Keratinocyte (primary cell): Measurements from ENCODE around the gene KCNK16. TPM values are rescaled to one million over a fixed set of nuclear protein-coding genes. Genes with fewer than 3 reads are reported as not detected.
"Not testable (repeated sequence)": the region's sequence is repeated elsewhere in the genome, so short reads cannot be mapped to it uniquely, and the experiment has no call there.

Experiments used
- DNase-seq: peaks from one replicate; pipeline ENCODE4 v3.0.0-alpha.2; 2011; ENCODE audit warnings: low read depth, missing footprints, low spot score
- FAIRE-seq: peaks from 2 replicates; lab custom pipeline; 2011; peaks lifted over from hg19 to GRCh38; lab: Jason Lieb, UNC
- H2AFZ ChIP-seq: 2 replicates; pipeline ENCODE4 v1.6.0; 2012; ENCODE audit warnings: low read length, control low read depth, inconsistent platforms; ENCODE audit not compliant: control insufficient read depth
- H3K27ac ChIP-seq: 2 replicates; pipeline ENCODE4 v1.5.1; 2011; ENCODE audit warnings: low read length; ENCODE audit not compliant: control insufficient read depth, insufficient read depth
- H3K27me3 ChIP-seq: 3 replicates; pipeline ENCODE4 v1.6.0; 2011; ENCODE audit warnings: low read length; ENCODE audit not compliant: control insufficient read depth, insufficient read depth; ENCODE audit errors: extremely low read depth
- H3K36me3 ChIP-seq, 2 experiments: 2 replicates in 1 of 2; 3 replicates in 1 of 2; pipeline ENCODE4 v1.5.1; 2011; ENCODE audit warnings: low read length in 2 of 2, mild to moderate bottlenecking in 1 of 2; ENCODE audit not compliant: control insufficient read depth in 2 of 2, insufficient read depth in 2 of 2; ENCODE audit errors: extremely low read depth in 1 of 2
- H3K4me1 ChIP-seq: 3 replicates; pipeline ENCODE4 v1.5.1; 2011; ENCODE audit warnings: low read length; ENCODE audit not compliant: control insufficient read depth, insufficient read depth; ENCODE audit errors: extremely low read depth
- H3K4me2 ChIP-seq: 3 replicates; pipeline ENCODE4 v1.6.0; 2011; ENCODE audit warnings: low read depth, low read length; ENCODE audit not compliant: control insufficient read depth, insufficient read depth; ENCODE audit errors: extremely low read depth
- H3K4me3 ChIP-seq, 3 experiments: fragments of 200-600 bp in 1 of 3; sonication (generic) in 1 of 3; 2 replicates in 2 of 3; 3 replicates in 1 of 3; pipeline ENCODE4 v1.5.1; 2011 to 2016; ENCODE audit warnings: low read length in 3 of 3, mild to moderate bottlenecking in 3 of 3, control low read depth in 2 of 3, inconsistent platforms in 1 of 3, low read depth in 1 of 3, mixed read lengths in 1 of 3, mixed run types in 1 of 3, moderate library complexity in 1 of 3; ENCODE audit not compliant: control insufficient read depth in 2 of 3, insufficient read depth in 2 of 3; ENCODE audit errors: extremely low read depth in 1 of 3
- H3K79me2 ChIP-seq: 2 replicates; pipeline ENCODE4 v1.6.0; 2012; ENCODE audit warnings: low read length; ENCODE audit not compliant: control insufficient read depth, insufficient read depth
- H3K9ac ChIP-seq: 3 replicates; pipeline ENCODE4 v1.6.0; 2011; ENCODE audit warnings: low read length; ENCODE audit not compliant: control insufficient read depth, insufficient read depth; ENCODE audit errors: extremely low read depth
- H3K9me1 ChIP-seq: 3 replicates; pipeline ENCODE4 v1.6.0; 2011; ENCODE audit warnings: low read length; ENCODE audit not compliant: control insufficient read depth, insufficient read depth; ENCODE audit errors: extremely low read depth
- H3K9me3 ChIP-seq: 2 replicates; pipeline ENCODE4 v1.5.1; 2012; ENCODE audit warnings: low read depth, low read length; ENCODE audit not compliant: control insufficient read depth
- H4K20me1 ChIP-seq: 3 replicates; pipeline ENCODE4 v1.6.0; 2011; ENCODE audit warnings: low read length; ENCODE audit not compliant: control insufficient read depth, insufficient read depth; ENCODE audit errors: extremely low read depth
- CTCF ChIP-seq, 3 experiments: IDR thresholded peaks in 1 of 3; conservative IDR thresholded peaks in 1 of 3; optimal IDR thresholded peaks in 1 of 3; 2 replicates in 2 of 3; 3 replicates in 1 of 3; pipeline versions ENCODE3 to v1.5.1; 2011; ENCODE audit warnings: low read length in 3 of 3, mild to moderate bottlenecking in 3 of 3, moderate library complexity in 2 of 3, control low read depth in 1 of 3, inconsistent platforms in 1 of 3; ENCODE audit not compliant: insufficient read depth in 2 of 3; ENCODE audit errors: extremely low read depth in 1 of 3
- EZH2 ChIP-seq: IDR thresholded peaks from one replicate; pipeline ENCODE4 v1.6.1; 2012; ENCODE audit warnings: inconsistent platforms, mild to moderate bottlenecking, low read length, moderate library complexity
- dilution Hi-C: fragments of 300-500 bp; cut with MboI; formaldehyde crosslinking; loops from one replicate; pipeline ENCODE4 v1.7.0; 2020; ENCODE audit warnings: low sequenced_read_pairs; ENCODE audit not compliant: extremely low pct_ligation_motif_present
- polyA plus RNA-seq, 5 experiments: library from polyadenylated mRNA; depleted of rRNA in 3 of 5; stranded (reverse) in 3 of 5; stranded (forward) in 1 of 5; unstranded in 1 of 5; fragments of >200 nt; gene quantifications; 1 replicate in 1 of 5; 2 replicates in 3 of 5; 3 replicates in 1 of 5; pipeline versions ENCODE4 v1.2.1 to v1.2.3, GENCODE V29; 2011 to 2012; ENCODE audit warnings: missing spikeins in 2 of 5, low read depth in 1 of 5, low replicate concordance in 1 of 5

Gene KCNK16
- polyA plus RNA-seq, 1 donor (not counting 4 experiments of a cell fraction or from before 2014, with no cell fraction given) = not detected

GRCh38 chr6:39289490-39289889 lies 33.0 kb downstream of the KCNK16 start:
- H3K9ac ChIP-seq = no peak overlapping the region
- DNase-seq = no peak
- H3K4me2 ChIP-seq = no peak overlapping the region
- dilution Hi-C loops = no loop called here
- no peaks in the 10 kb centered on the region for H3K9me1 ChIP-seq
- no peaks in the 10 kb centered on the region for H3K36me3 ChIP-seq
- no peaks in the 10 kb centered on the region for H3K79me2 ChIP-seq
- no peak overlapping the region for H3K4me3 ChIP-seq
- FAIRE-seq = no peak
- no peaks in the 10 kb centered on the region for H3K4me1 ChIP-seq
- H3K9me3 ChIP-seq = no peaks in the 10 kb centered on the region
- TF ChIP-seq EZH2 (no peak), CTCF (optimal IDR thresholded peaks at IDR 0.05 in 1 of 3, IDR thresholded peaks at IDR 0.05 in 1 of 3, conservative IDR thresholded peaks at IDR 0.05 in 1 of 3; ENCODE audit: extremely low read depth in 1 of 3, insufficient read depth in 2 of 3, low read length in 3 of 3) (no peak)
- H3K27me3 ChIP-seq = peaks cover 6% of the 10 kb centered on the region
- no peak overlapping the region for H3K27ac ChIP-seq
- no peak overlapping the region for H2AFZ ChIP-seq
- H4K20me1 ChIP-seq = no peaks in the 10 kb centered on the region

- FAIRE-seq (no peak), DNase-seq (no peak)
- Histone ChIP-seq H3K4me2 (no peak overlapping the region), H3K9ac (no peak overlapping the region), H3K79me2 (no peaks in the 10 kb centered on the region), H4K20me1 (no peaks in the 10 kb centered on the region), H3K4me3 (no peak overlapping the region), H3K9me3 (no peaks in the 10 kb centered on the region), H3K36me3 (no peaks in the 10 kb centered on the region), H2AFZ (no peak overlapping the region), H3K27me3 (no peaks in the 10 kb centered on the region), H3K27ac (no peak overlapping the region), H3K9me1 (no peaks in the 10 kb centered on the region), H3K4me1 (no peaks in the 10 kb centered on the region)
- dilution Hi-C loops = no loop called here
- TF ChIP-seq EZH2 (no peak), CTCF (optimal IDR thresholded peaks at IDR 0.05 in 1 of 3, IDR thresholded peaks at IDR 0.05 in 1 of 3, conservative IDR thresholded peaks at IDR 0.05 in 1 of 3; ENCODE audit: extremely low read depth in 1 of 3, insufficient read depth in 2 of 3, low read length in 3 of 3) (no peak)
These were observed 34.9 kb downstream of the KCNK16 start for GRCh38 chr6:39287601-39288000.

GRCh38 chr6:39286596-39286995 lies 35.9 kb downstream of the KCNK16 start:
- H3K27me3 ChIP-seq, H2AFZ ChIP-seq, DNase-seq, H3K9ac ChIP-seq, H3K9me1 ChIP-seq, H4K20me1 ChIP-seq, H3K36me3 ChIP-seq, H3K79me2 ChIP-seq, H3K27ac ChIP-seq, H3K4me2 ChIP-seq, dilution Hi-C loops, FAIRE-seq, H3K9me3 ChIP-seq, H3K4me3 ChIP-seq, H3K4me1 ChIP-seq: not testable (repeated sequence)
